GM18861 (cell line): ENCODE data around the gene ETNK2.

Experiments
- ATAC-seq: cut with Tn5 transposase; IDR thresholded peaks from one replicate; pipeline ENCODE4 v1.9.1; 2021; ENCODE audit not compliant: unreplicated experiment

ETNK2 gene

GRCh38 chr1:204127597-204128242, 24.1 kb downstream of the ETNK2 start:
- ATAC-seq = no peak

GRCh38 chr1:204126956-204127355, 24.9 kb downstream of the ETNK2 start:
- ATAC-seq = no peak

- no peak for ATAC-seq
These were observed 25.5 kb downstream of the ETNK2 start for GRCh38 chr1:204126386-204126785.

GRCh38 chr1:204125759-204126351, 26.0 kb downstream of the ETNK2 start:
- ATAC-seq = no peak

GRCh38 chr1:204124639-204125038, 27.2 kb downstream of the ETNK2 start:
- ATAC-seq = no peak

- no peak for ATAC-seq
These were observed 28.5 kb downstream of the ETNK2 start for GRCh38 chr1:204123376-204123775.

- no peak for ATAC-seq
These were observed 29.8 kb downstream of the ETNK2 start for GRCh38 chr1:204121840-204122555.

- no peak for ATAC-seq
These were observed 35.3 kb downstream of the ETNK2 start for GRCh38 chr1:204116539-204116938.

GRCh38 chr1:204115116-204115515, 36.7 kb downstream of the ETNK2 start:
- no peak for ATAC-seq

- no peak for ATAC-seq
These were observed 37.2 kb downstream of the ETNK2 start for GRCh38 chr1:204114606-204115005.

GRCh38 chr1:204113896-204114295, 37.9 kb downstream of the ETNK2 start:
- no peak for ATAC-seq

GRCh38 chr1:204112876-204113730, 38.7 kb downstream of the ETNK2 start:
- ATAC-seq = no peak

- no peak for ATAC-seq
These were observed 40.8 kb downstream of the ETNK2 start for GRCh38 chr1:204110894-204111633.

- no peak for ATAC-seq
These were observed 43.3 kb downstream of the ETNK2 start for GRCh38 chr1:204108312-204109141.

GRCh38 chr1:204107892-204108291, 44.0 kb downstream of the ETNK2 start:
- ATAC-seq = no peak

GRCh38 chr1:204106825-204107224, 45.0 kb downstream of the ETNK2 start:
- ATAC-seq = no peak

- no peak for ATAC-seq
These were observed 46.7 kb downstream of the ETNK2 start for GRCh38 chr1:204105131-204105515.

GRCh38 chr1:204104331-204105130, 47.3 kb downstream of the ETNK2 start:
- no peak for ATAC-seq

- ATAC-seq = no peak
These were observed 48.5 kb downstream of the ETNK2 start for GRCh38 chr1:204103431-204103741.
